Activated T-helper 1 cell treated with anti-CD3 and anti-CD28 coated beads, Interleukin-12 subunit alpha, Interleukin-12 subunit beta, Interleukin-2, Interleukin-4 antibody, amounts not matched to agents 30 ng/mL and 10 ng/mL and 1 ng/mL, durations not matched to agents 14 hours and 24 hours and 36 hours (primary cell): ENCODE data around the gene ATP1B1. TPM values are rescaled to one million over a fixed set of nuclear protein-coding genes. Genes with fewer than 3 reads are reported as not detected.

Experiments used
- DNase-seq: peaks from one replicate; pipeline ENCODE4 v3.0.0; 2021; ENCODE audit warnings: low spot score
- H3K27ac Mint-ChIP-seq: one replicate; pipeline ENCODE4 v1.8.0; 2021; ENCODE audit warnings: mild to moderate bottlenecking, mixed read lengths
- H3K27me3 Mint-ChIP-seq: one replicate; pipeline ENCODE4 v1.8.0; 2022; ENCODE audit warnings: mild to moderate bottlenecking, moderate library complexity, mixed read lengths; ENCODE audit not compliant: insufficient read depth
- H3K36me3 Mint-ChIP-seq: one replicate; pipeline ENCODE4 v1.8.0; 2021; ENCODE audit warnings: low read depth, mixed read lengths
- H3K4me1 Mint-ChIP-seq: one replicate; pipeline ENCODE4 v1.8.0; 2021; ENCODE audit warnings: low read depth, mixed read lengths
- H3K4me3 Mint-ChIP-seq: one replicate; pipeline ENCODE4 v1.8.0; 2021; ENCODE audit warnings: mild to moderate bottlenecking, moderate library complexity, mixed read lengths
- H3K9me3 Mint-ChIP-seq: one replicate; pipeline ENCODE4 v1.8.0; 2021; ENCODE audit warnings: mixed read lengths
- intact Hi-C: fragments of 100-400 bp; cut with micrococcal nuclease; formaldehyde crosslinking; loops from one replicate; pipeline ENCODE4 v1.15.1; 2024
- total RNA-seq: library from RNA; stranded (reverse); gene quantifications from 2 replicates; pipeline ENCODE4 v1.2.3, GENCODE V29; 2022

The ATP1B1 gene
- total RNA-seq, 1 donor from 2014 or later, result 12.3 TPM

GRCh38 chr1:169110689-169111447, 4.4 kb downstream of the ATP1B1 start:
- intact Hi-C loops, result no loop called here
- H3K36me3 Mint-ChIP-seq, result peaks cover 21% of the 10 kb centered on the region
- no peak overlapping the region for H3K27ac Mint-ChIP-seq

GRCh38 chr1:169111472-169111871, 5.0 kb downstream of the ATP1B1 start:
- Mint-ChIP-seq H3K27me3 (no peaks in the 10 kb centered on the region), H3K4me3 (no peak overlapping the region), H3K9me3 (no peaks in the 10 kb centered on the region), H3K27ac (no peak overlapping the region), H3K36me3 (peaks cover 22% of the 10 kb centered on the region), H3K4me1 (peaks cover 52% of the 10 kb centered on the region)
- intact Hi-C loops, result no loop called here
- no peak for DNase-seq

More at GRCh38 chr1:169110689-169111447, 4.4 kb downstream of the ATP1B1 start:
- Mint-ChIP-seq H3K9me3 (no peaks in the 10 kb centered on the region), H3K4me1 (peaks cover 46% of the 10 kb centered on the region), H3K27me3 (no peaks in the 10 kb centered on the region), H3K4me3 (peak overlapping the region; percentile 43)
- DNase-seq, result no peak

DNA sequence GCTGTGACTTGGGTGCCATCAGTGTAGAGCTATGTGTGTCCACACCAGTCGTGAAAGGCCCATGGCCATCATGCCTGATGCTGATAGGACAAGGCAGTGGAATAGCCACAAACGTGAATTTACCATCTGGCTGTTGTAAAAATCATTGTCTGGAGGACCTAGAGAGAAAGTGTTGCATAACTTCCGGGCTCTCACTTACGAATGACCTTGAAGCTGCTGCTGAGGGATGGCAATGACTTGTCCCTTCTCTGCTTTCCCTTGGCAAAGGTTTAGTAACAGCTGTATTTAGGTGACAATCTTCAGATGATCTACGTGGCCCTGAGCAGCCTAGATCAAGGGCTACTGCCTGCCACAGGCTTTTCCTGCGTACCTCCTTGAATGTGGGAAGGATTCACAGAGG, 5.8 kb downstream of the ATP1B1 start:
- no peaks in the 10 kb centered on the region for H3K27me3 Mint-ChIP-seq
- H3K27ac Mint-ChIP-seq, result peak overlapping the region; percentile 4
- H3K9me3 Mint-ChIP-seq, result no peaks in the 10 kb centered on the region
- intact Hi-C loops, result no loop called here
- H3K36me3 Mint-ChIP-seq, result peaks cover 28% of the 10 kb centered on the region
- peaks cover 55% of the 10 kb centered on the region for H3K4me1 Mint-ChIP-seq
- H3K4me3 Mint-ChIP-seq, result no peak overlapping the region
- DNase-seq, result no peak

DNA sequence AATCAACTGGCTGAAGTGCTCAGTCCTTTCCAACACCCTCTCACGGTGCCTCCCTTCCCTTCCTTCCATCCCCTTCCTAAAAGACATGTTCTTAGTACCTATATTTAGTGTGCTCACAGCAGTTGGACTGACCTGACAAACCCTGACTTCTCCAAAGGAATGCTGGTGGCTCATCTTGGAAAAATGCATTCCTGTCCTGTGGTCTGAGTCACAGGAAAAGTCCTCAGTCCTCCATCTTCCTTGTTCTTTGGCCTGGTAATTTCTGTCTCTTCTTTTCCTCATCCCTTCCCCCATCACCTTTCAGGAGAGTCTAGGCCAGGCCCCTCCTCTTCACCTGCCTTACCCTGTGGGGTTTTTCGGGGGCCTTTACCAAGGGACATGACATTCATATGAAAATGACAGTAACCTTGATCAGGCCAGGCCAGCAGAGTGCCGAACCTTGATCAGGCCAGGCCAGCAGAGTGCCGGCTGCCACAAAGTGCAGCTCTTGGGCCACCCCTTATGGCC, 7.2 kb downstream of the ATP1B1 start:
- DNase-seq, result no peak
- H3K4me1 Mint-ChIP-seq, result peaks cover 44% of the 10 kb centered on the region
- H3K36me3 Mint-ChIP-seq, result peaks cover 28% of the 10 kb centered on the region
- H3K9me3 Mint-ChIP-seq, result no peaks in the 10 kb centered on the region
- no peak overlapping the region for H3K4me3 Mint-ChIP-seq
- intact Hi-C loops, result no loop called here
- peak overlapping the region; percentile 45 for H3K27ac Mint-ChIP-seq
- no peaks in the 10 kb centered on the region for H3K27me3 Mint-ChIP-seq

- intact Hi-C loops, result no loop called here
- Mint-ChIP-seq H3K9me3 (no peaks in the 10 kb centered on the region), H3K4me3 (no peak overlapping the region), H3K36me3 (peaks cover 28% of the 10 kb centered on the region), H3K27ac (peak overlapping the region; percentile 2), H3K27me3 (no peaks in the 10 kb centered on the region), H3K4me1 (peaks cover 21% of the 10 kb centered on the region)
- DNase-seq, result no peak
Measured at GRCh38 chr1:169115891-169116585, 9.5 kb downstream of the ATP1B1 start.

DNA sequence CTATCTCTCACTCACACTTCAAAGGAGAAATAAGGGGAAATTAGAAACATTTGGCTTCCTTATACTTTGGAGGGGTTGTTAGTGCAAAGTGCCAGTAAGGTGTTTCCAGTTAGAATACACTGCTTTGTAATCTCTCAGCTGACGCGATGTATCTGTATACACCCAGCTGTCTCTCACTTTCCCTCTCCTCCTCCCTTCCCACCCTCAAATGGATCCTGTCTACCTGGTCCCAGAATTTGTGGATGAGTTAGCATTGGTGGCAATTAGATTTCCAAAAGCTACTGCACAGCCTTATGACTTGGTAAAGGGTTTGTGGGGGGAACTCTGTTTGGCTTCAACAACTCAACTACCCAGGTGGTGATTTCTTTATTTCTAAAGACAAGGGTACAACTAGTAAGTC, 10.5 kb downstream of the ATP1B1 start:
- peaks cover 31% of the 10 kb centered on the region for H3K36me3 Mint-ChIP-seq
- peaks cover 17% of the 10 kb centered on the region for H3K4me1 Mint-ChIP-seq
- H3K27me3 Mint-ChIP-seq, result no peaks in the 10 kb centered on the region
- H3K9me3 Mint-ChIP-seq, result no peaks in the 10 kb centered on the region
- H3K4me3 Mint-ChIP-seq, result no peak overlapping the region
- DNase-seq, result no peak
- H3K27ac Mint-ChIP-seq, result no peak overlapping the region
- intact Hi-C loops, result no loop called here

DNA sequence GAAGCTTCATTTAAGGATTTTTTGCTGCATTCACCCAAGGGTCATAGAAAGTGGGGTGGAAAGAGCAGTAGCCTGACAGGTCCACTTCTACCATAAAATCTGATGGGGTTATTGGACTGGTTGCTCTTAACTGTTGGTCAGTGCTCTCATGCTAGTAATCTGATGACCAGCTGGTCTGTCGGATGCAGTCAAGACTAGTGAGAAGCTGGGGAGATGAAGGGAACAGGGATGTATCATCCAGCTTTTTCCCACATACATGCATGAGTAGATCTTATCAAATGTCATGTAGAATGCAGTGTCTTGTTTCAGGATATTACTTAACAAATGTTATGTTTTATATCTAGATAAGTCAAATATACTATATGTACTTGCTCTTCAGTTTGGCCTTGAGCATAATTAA, 11.1 kb downstream of the ATP1B1 start:
- no peak for DNase-seq
- intact Hi-C loops, result no loop called here
- H3K4me1 Mint-ChIP-seq, result peaks cover 17% of the 10 kb centered on the region
- H3K4me3 Mint-ChIP-seq, result no peak overlapping the region
- H3K9me3 Mint-ChIP-seq, result no peaks in the 10 kb centered on the region
- peaks cover 26% of the 10 kb centered on the region for H3K36me3 Mint-ChIP-seq
- H3K27ac Mint-ChIP-seq, result no peak overlapping the region
- no peaks in the 10 kb centered on the region for H3K27me3 Mint-ChIP-seq

- Mint-ChIP-seq H3K27me3 (no peaks in the 10 kb centered on the region), H3K4me1 (peaks cover 17% of the 10 kb centered on the region), H3K4me3 (no peak overlapping the region), H3K9me3 (no peaks in the 10 kb centered on the region), H3K36me3 (peaks cover 25% of the 10 kb centered on the region), H3K27ac (no peak overlapping the region)
- intact Hi-C loops, result no loop called here
- DNase-seq, result no peak
Measured at GRCh38 chr1:169118227-169118626, 11.7 kb downstream of the ATP1B1 start.

- intact Hi-C loops, result no loop called here
- Mint-ChIP-seq H3K27me3 (no peaks in the 10 kb centered on the region), H3K36me3 (peaks cover 18% of the 10 kb centered on the region), H3K4me3 (no peak overlapping the region), H3K27ac (no peak overlapping the region), H3K4me1 (peaks cover 17% of the 10 kb centered on the region), H3K9me3 (no peaks in the 10 kb centered on the region)
- no peak for DNase-seq
Measured at GRCh38 chr1:169119405-169119804, 12.9 kb downstream of the ATP1B1 start.

DNA sequence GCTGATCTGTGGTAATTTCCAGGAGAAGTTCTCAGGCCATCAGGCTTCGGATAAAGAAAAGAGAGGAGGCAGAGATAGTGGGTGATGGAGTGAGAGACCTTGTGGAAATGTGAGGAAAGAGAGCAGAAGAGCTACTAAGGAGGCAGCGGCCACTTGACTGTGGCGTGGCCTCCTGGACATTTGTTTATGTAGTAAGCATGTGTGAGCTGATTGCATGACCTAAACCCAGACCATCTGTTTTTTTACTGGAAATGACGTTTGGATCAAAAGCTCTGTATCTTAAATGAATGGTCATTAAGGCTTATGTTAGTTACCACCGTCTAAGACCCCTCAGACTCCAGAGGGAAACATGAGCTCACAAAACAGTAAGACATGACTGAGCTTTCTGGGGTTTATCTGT, 13.6 kb downstream of the ATP1B1 start:
- H3K27ac Mint-ChIP-seq, result no peak overlapping the region
- no peaks in the 10 kb centered on the region for H3K9me3 Mint-ChIP-seq
- H3K36me3 Mint-ChIP-seq, result peaks cover 24% of the 10 kb centered on the region
- H3K4me1 Mint-ChIP-seq, result peaks cover 17% of the 10 kb centered on the region
- intact Hi-C loops, result no loop called here
- no peak overlapping the region for H3K4me3 Mint-ChIP-seq
- no peaks in the 10 kb centered on the region for H3K27me3 Mint-ChIP-seq
- no peak for DNase-seq

DNA sequence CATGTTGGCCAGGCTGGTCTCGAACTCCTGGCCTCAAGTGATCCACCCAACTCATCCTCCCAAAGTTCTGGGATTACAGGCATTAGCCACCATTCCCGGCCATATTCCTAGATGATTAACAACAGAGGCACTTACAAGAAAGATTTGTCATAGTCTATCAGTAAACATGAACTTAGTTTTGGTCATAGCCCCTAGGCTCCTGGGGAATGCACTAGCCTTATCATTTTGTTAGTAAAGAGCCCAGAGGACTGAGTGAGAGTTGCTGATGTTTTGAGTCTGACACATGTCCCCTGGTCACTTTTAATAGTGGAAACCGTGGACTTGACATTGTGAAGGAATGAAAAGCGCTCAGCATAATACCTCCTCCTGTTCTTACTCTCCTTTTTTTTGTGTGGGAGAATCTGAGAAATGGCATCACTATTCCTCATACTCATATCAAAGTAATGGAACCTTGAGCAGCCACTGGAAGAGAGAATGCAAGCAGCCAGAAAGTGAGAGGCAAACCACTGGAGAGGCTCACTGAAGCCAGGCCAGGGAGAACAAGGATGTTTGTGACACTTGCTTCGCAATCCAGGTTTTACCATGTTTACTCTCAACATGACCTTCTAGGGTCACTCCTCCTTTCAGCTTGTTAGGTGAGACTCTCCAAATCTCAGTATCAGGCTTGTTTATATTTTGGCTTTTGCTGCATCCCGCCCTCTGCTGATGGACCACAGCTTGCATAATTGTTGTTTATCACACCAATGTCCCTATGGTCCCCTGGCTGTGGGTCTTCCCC, 14.8 kb downstream of the ATP1B1 start:
- DNase-seq, result no peak
- Mint-ChIP-seq H3K4me1 (peaks cover 12% of the 10 kb centered on the region), H3K4me3 (no peak overlapping the region), H3K27me3 (no peaks in the 10 kb centered on the region), H3K36me3 (peaks cover 22% of the 10 kb centered on the region), H3K27ac (no peak overlapping the region), H3K9me3 (no peaks in the 10 kb centered on the region)
- intact Hi-C loops, result no loop called here

- no peak overlapping the region for H3K27ac Mint-ChIP-seq
- H3K36me3 Mint-ChIP-seq, result peaks cover 21% of the 10 kb centered on the region
- no peaks in the 10 kb centered on the region for H3K4me1 Mint-ChIP-seq
- no peaks in the 10 kb centered on the region for H3K27me3 Mint-ChIP-seq
- no peak for DNase-seq
- no peak overlapping the region for H3K4me3 Mint-ChIP-seq
- H3K9me3 Mint-ChIP-seq, result no peaks in the 10 kb centered on the region
- intact Hi-C loops, result no loop called here
Measured at GRCh38 chr1:169122976-169123375, 16.5 kb downstream of the ATP1B1 start.

- H3K9me3 Mint-ChIP-seq, result no peaks in the 10 kb centered on the region
- H3K27me3 Mint-ChIP-seq, result no peaks in the 10 kb centered on the region
- peaks cover 8% of the 10 kb centered on the region for H3K4me1 Mint-ChIP-seq
- no peak overlapping the region for H3K4me3 Mint-ChIP-seq
- H3K27ac Mint-ChIP-seq, result no peak overlapping the region
- peaks cover 34% of the 10 kb centered on the region for H3K36me3 Mint-ChIP-seq
- DNase-seq, result no peak
- intact Hi-C loops, result no loop called here
Measured at GRCh38 chr1:169124459-169124858, 18.0 kb downstream of the ATP1B1 start.
